Activated gamma-delta T cell treated with Interleukin-2 at 50 U/mL for 16 hours (primary cell): ENCODE data around the gene SLC5A10.
"Not testable (repeated sequence)": the region's sequence is repeated elsewhere in the genome, so short reads cannot be mapped to it uniquely, and the experiment has no call there.

Source experiments
- DNase-seq: peaks from one replicate; pipeline ENCODE4 v3.0.0-alpha.2; 2020

SLC5A10 gene

GRCh38 chr17:19021011-19021621 lies 69.2 kb downstream of the SLC5A10 start:
- not testable (repeated sequence) for DNase-seq

GRCh38 chr17:19021622-19022083 lies 69.7 kb downstream of the SLC5A10 start:
- peak; percentile 28 for DNase-seq

- no peak for DNase-seq
These were observed 70.2 kb downstream of the SLC5A10 start for GRCh38 chr17:19022128-19022527.

- DNase-seq: no peak
These were observed 70.8 kb downstream of the SLC5A10 start for GRCh38 chr17:19022747-19023146.

GRCh38 chr17:19023209-19023999 lies 71.4 kb downstream of the SLC5A10 start:
- DNase-seq: no peak

GRCh38 chr17:19024101-19025078 lies 72.4 kb downstream of the SLC5A10 start:
- DNase-seq: no peak

- not testable (repeated sequence) for DNase-seq
These were observed 76.7 kb downstream of the SLC5A10 start for GRCh38 chr17:19028671-19029070.

GRCh38 chr17:19029740-19030139 lies 77.8 kb downstream of the SLC5A10 start:
- not testable (repeated sequence) for DNase-seq

GRCh38 chr17:19030771-19031449 lies 78.9 kb downstream of the SLC5A10 start:
- DNase-seq: not testable (repeated sequence)

GRCh38 chr17:19031729-19032128 lies 79.8 kb downstream of the SLC5A10 start:
- DNase-seq: peak; percentile 34

GRCh38 chr17:19032377-19032988 lies 80.5 kb downstream of the SLC5A10 start:
- DNase-seq: not testable (repeated sequence)

- DNase-seq: not testable (repeated sequence)
These were observed 84.2 kb downstream of the SLC5A10 start for GRCh38 chr17:19036186-19036585.

GRCh38 chr17:19037547-19037946 lies 85.6 kb downstream of the SLC5A10 start:
- DNase-seq: not testable (repeated sequence)

GRCh38 chr17:19038007-19038406 lies 86.0 kb downstream of the SLC5A10 start:
- DNase-seq: not testable (repeated sequence)

GRCh38 chr17:19038730-19039129 lies 86.8 kb downstream of the SLC5A10 start:
- DNase-seq: not testable (repeated sequence)

GRCh38 chr17:19040350-19040749 lies 88.4 kb downstream of the SLC5A10 start:
- not testable (repeated sequence) for DNase-seq

- DNase-seq: not testable (repeated sequence)
These were observed 89.9 kb downstream of the SLC5A10 start for GRCh38 chr17:19041871-19042270.

GRCh38 chr17:19042369-19042768 lies 90.4 kb downstream of the SLC5A10 start:
- not testable (repeated sequence) for DNase-seq

- not testable (repeated sequence) for DNase-seq
These were observed 91.1 kb downstream of the SLC5A10 start for GRCh38 chr17:19043032-19043431.

- DNase-seq: not testable (repeated sequence)
These were observed 92.7 kb downstream of the SLC5A10 start for GRCh38 chr17:19044643-19045042.

GRCh38 chr17:19046782-19047375 lies 94.9 kb downstream of the SLC5A10 start, which contains the start of gene GRAP:
Gene GRAP (minus strand): TSS chr17:19046957. CDS start chr17:19046926, 31 bp downstream.
- DNase-seq: not testable (repeated sequence)
